ENCODE measurements around the gene SEC23B.
A peak's percentile ranks its signal among the peaks of the same experiment; 100 is the strongest.
"Not testable (repeated sequence)": the region's sequence is repeated elsewhere in the genome, so short reads cannot be mapped to it uniquely, and the experiment has no call there.

The SEC23B gene

GRCh38 chr20:18526761-18527160, 19.0 kb downstream of the SEC23B start:
- DNase-seq = not testable (repeated sequence)

DNA sequence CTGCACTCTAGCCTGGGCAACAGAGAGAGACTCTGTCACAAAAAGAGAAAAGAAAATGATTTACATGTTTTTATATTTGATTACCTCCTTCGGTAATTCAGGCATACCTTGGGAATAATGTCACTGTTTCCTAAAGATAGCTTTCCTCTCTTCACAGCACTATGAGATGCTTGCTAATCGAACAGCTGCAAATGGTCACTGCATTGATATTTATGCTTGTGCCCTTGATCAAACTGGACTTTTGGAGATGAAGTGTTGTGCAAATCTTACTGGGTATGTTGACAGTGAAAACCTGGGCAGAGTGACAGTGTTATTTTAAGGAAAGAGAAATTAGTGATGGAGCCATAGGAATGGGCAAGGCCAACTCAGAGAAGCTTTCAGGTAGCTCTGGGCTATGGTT, 19.6 kb downstream of the SEC23B start:
- no peak for DNase-seq

DNA sequence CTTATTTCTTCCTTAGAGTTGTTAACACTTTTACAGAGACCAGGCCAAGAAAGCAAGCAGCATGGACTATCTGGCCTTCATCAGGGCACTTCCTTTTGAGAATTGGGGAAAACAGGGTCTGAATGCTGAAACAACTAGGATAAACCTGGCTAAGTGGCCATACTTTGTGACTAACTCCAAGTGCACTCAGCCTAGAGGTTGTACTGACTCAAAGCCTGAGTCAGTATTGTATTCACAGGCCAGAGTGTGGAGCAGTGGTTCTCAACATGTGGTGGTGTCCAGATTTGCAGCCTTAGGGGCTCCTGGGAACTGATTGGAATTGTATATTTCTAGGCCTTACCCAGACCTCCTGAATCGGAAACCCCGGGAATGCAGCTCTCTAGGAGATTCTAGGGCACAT, 20.1 kb downstream of the SEC23B start:
- no peak for DNase-seq

- DNase-seq = no peak
These were observed 21.3 kb downstream of the SEC23B start for GRCh38 chr20:18529041-18529440.

GRCh38 chr20:18532626-18533025, 24.9 kb downstream of the SEC23B start:
- no peak for DNase-seq

DNA sequence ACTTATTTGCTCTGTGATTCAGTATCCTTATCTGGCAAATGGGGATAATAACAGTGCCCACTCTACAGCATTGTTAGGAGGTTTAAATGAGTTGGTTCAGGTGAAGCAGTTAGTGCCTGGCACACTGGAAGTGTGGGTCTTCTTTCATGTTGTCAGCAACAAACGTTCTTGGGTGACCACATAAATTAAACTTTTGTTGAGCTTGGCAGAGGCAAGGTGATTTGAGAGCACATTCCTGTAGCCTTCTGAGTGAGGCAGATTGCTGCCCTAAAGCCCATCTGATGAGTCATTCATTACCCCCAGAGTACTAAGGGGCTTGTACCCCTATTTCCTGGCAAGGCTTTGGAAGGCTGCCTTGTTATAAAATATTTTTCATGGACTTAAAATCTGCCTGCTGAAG, 25.8 kb downstream of the SEC23B start:
- DNase-seq = no peak

DNA sequence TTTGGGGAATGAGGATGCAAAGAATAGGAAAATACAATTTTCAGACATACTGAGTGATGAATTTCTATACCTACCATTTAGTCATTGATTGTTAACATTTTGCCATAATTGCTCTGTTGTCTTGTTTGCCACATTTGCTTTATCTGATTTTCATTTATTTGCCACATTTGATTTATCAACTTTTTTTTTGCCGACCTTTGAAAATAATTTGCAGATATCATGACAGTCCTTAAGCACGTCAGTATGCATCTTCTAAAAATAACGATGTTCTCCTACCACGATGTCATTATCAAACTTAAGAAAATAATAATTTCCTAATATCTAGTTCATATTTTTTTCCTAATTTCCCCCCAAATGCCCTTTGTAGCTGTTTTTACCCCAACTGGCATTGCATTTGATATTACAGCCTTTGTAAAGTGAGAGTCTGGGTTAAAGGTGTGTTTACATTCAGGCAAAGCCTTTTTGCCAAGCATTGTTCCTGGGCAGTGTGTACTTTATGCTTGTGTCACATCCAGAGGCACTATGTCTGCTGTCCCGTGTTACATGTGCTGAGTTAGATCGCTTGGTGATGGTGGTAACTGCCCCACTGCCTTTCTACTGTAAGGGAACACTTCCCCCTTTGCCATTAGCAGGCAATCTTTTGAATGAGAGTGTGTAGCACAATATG, 26.4 kb downstream of the SEC23B start:
- no peak for DNase-seq

DNA sequence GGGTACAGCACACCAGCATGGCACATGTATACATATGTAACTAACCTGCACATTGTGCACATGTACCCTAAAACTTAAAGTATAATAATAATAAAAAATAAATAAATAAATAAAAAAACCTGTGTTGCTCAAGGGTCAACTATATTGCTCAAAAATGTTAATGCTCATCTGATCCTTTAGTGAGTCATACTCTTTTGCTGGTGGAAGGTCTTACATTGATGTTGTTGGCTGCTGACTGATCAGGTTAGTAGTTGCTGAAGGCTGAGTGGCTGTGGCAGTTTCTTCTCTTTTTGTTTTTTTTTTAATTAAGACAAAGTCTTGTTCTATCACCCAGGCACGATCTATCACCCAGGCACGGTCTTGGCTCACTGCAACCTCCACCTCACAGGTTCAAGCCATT, 29.9 kb downstream of the SEC23B start:
- no peak for DNase-seq

DNA sequence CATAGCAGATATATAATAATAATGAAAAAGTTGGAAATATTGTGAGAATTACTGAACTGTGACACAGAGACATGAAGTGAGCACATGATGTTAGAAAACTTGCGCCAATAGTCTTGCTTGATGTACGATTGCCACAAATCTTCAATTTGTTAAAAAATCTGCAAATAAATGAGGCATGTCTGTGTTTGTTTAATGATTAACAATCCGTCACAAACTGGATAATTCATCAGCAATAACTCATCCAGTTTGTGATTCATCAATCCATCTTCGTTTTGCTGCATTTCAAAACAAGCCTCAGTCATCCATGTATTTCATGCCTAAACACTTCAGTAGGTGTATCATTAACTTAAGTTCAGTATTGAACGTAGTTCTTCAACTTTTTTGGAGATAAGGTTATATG, 34.0 kb downstream of the SEC23B start:
- no peak for DNase-seq

DNA sequence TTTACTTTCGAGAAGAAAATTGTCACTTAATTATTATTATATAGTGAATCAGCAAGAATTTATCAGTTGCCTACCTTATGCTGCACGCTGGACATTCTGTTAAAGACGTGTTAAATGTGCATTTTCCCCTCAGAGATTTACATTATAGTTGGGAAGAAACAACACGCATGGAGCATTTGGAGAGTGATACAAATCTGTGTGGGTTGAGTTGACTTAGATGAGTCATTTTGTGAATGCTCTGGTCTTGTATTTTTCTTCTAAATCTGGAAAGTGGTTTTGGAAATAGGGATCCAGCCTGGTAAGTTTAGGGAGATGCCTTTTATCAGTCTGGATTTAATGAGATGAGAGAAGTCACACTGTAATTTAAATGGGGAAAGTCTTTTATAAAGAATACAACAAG, 35.5 kb downstream of the SEC23B start:
- no peak for DNase-seq

DNA sequence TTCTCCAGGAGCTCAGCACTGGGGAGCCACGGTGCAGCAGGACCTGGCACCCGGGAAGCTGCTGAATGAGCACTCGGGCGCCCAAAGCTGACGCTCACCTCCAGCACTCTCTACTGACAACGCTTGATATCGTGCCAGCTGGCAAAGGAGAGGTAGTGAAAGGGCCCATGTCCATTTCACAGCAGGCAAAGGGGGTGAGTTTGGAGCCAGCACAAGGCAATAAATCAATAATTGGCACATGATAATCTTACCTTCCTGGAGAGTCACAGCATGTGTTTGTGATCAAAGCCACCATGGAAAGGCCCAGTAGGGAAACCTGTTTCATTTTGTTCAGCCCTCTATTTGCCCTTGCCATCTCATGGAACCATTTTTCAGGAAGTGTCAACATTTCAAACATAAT, 36.2 kb downstream of the SEC23B start:
- DNase-seq = no peak

GRCh38 chr20:18545566-18545965, 37.8 kb downstream of the SEC23B start:
- DNase-seq = no peak

GRCh38 chr20:18548465-18548864, 40.7 kb downstream of the SEC23B start:
- DNase-seq = no peak

- DNase-seq = no peak
These were observed 46.0 kb downstream of the SEC23B start for GRCh38 chr20:18553746-18554145.

- peak; percentile 81 to 96 (median 90) for DNase-seq
These were observed 59.4 kb downstream of the SEC23B start, which contains the start of gene SMIM26 for GRCh38 chr20:18566892-18567738. Gene SMIM26, plus strand, starts transcription at chr20:18567432. Its CDS starts 47 bp downstream, at chr20:18567479.

DNA sequence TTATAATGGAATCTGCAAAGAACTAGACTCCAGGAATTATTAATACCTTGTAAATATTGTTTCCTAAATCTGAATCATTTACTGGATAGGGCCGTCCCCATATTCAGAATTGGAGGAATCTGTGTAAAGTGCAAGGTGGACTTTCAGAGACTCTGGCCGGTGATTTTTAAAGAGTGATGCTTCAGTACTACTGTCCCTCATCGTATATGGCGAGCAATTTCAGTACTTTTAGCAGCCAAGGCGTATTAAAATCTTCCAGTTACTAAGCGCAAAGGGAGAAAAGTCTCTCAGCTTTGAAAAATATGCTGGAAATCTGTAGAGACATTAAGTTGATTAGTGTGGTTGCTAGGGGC, 60.0 kb downstream of the SEC23B start:
- DNase-seq = no peak

DNA sequence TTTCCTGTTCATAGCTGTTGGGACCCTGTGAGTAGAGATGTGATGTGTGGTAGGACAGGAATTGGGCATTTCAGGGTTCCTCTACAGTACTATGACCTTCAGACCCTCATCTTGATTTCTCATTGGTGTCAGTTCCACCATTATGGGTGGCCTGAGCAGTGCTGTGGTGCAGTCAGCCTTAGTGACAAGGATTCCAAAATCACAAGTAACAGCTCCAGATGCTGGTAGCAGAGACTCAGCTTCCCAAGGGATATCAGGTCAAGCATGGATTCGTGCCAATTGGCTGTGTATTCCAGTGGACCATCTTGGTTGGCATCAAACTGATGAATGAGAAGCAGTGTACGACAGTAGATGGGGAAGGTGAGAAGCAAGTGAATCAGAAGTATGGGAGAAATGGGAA, 63.3 kb downstream of the SEC23B start:
- DNase-seq = no peak

- DNase-seq = no peak
These were observed 63.8 kb downstream of the SEC23B start for GRCh38 chr20:18571578-18571977.

GRCh38 chr20:18577942-18578341, 70.2 kb downstream of the SEC23B start:
- no peak for DNase-seq

GRCh38 chr20:18578581-18578980, 70.8 kb downstream of the SEC23B start:
- no peak for DNase-seq

- DNase-seq = no peak
These were observed 72.3 kb downstream of the SEC23B start for GRCh38 chr20:18580012-18580411.

- no peak for DNase-seq
These were observed 77.4 kb downstream of the SEC23B start for GRCh38 chr20:18585134-18585533.

GRCh38 chr20:18587665-18588573, 80.2 kb downstream of the SEC23B start, which contains the start of gene DTD1:
Gene DTD1, plus strand, starts transcription at chr20:18588054. Its CDS starts 19 bp downstream, at chr20:18588073.
- DNase-seq = peak; percentile 64 to 89 (median 71)

All from T-helper 1 cell (primary cell).